Measurements from ENCODE around the gene MAPK4.
"Not testable (repeated sequence)": the region's sequence is repeated elsewhere in the genome, so short reads cannot be mapped to it uniquely, and the experiment has no call there.

Gene MAPK4

GRCh38 chr18:50687491-50687890, 127.6 kb downstream of the MAPK4 start:
- DNase-seq, result no peak

GRCh38 chr18:50689578-50689977, 129.7 kb downstream of the MAPK4 start:
- DNase-seq, result no peak

- DNase-seq, result no peak
These were observed 134.3 kb downstream of the MAPK4 start for GRCh38 chr18:50694147-50694546.

GRCh38 chr18:50695431-50696176, 135.7 kb downstream of the MAPK4 start:
- no peak for DNase-seq

GRCh38 chr18:50696436-50696835, 136.5 kb downstream of the MAPK4 start:
- DNase-seq, result no peak

GRCh38 chr18:50696929-50697328, 137.0 kb downstream of the MAPK4 start:
- no peak for DNase-seq

GRCh38 chr18:50697509-50697908, 137.6 kb downstream of the MAPK4 start:
- no peak for DNase-seq

- DNase-seq, result no peak
These were observed 140.6 kb downstream of the MAPK4 start for GRCh38 chr18:50700245-50701165.

GRCh38 chr18:50704357-50704940, 144.6 kb downstream of the MAPK4 start:
- no peak for DNase-seq

- DNase-seq, result no peak
These were observed 146.3 kb downstream of the MAPK4 start for GRCh38 chr18:50706199-50706598.

GRCh38 chr18:50706651-50707050, 146.8 kb downstream of the MAPK4 start:
- DNase-seq, result no peak

GRCh38 chr18:50707297-50707696, 147.4 kb downstream of the MAPK4 start:
- not testable (repeated sequence) for DNase-seq

GRCh38 chr18:50707855-50708469, 148.1 kb downstream of the MAPK4 start:
- DNase-seq, result no peak

GRCh38 chr18:50709193-50709592, 149.3 kb downstream of the MAPK4 start:
- no peak for DNase-seq

GRCh38 chr18:50711386-50711785, 151.5 kb downstream of the MAPK4 start:
- DNase-seq, result no peak

- DNase-seq, result no peak
These were observed 156.0 kb downstream of the MAPK4 start for GRCh38 chr18:50715919-50716318.

- DNase-seq, result no peak
These were observed 157.0 kb downstream of the MAPK4 start for GRCh38 chr18:50716902-50717301.

GRCh38 chr18:50717563-50717962, 157.7 kb downstream of the MAPK4 start:
- DNase-seq, result no peak

GRCh38 chr18:50719471-50720324, 159.8 kb downstream of the MAPK4 start:
- DNase-seq, result no peak

GRCh38 chr18:50720325-50720674, 160.4 kb downstream of the MAPK4 start:
- no peak for DNase-seq

GRCh38 chr18:50721006-50721405, 161.1 kb downstream of the MAPK4 start:
- no peak for DNase-seq

GRCh38 chr18:50721451-50722120, 161.7 kb downstream of the MAPK4 start:
- DNase-seq, result no peak
